Endothelial cell of umbilical vein (primary cell): ENCODE measurements around the gene BSPRY. TPM values are rescaled to one million over a fixed set of nuclear protein-coding genes. Genes with fewer than 3 reads are reported as not detected.

Experiments
- BruUV-seq: library from RNA; stranded (reverse); fragments of 400-500 nt; replicated peaks from 2 replicates; lab custom pipeline; 2021; lab: Mats Ljungman, UMichigan
- CTCF ChIA-PET: fragments of 300-600, 350-600 bp; sonication (Branson Sonifier 250); formaldehyde crosslinking; loops from one replicate; lab custom pipeline; 2021; ENCODE audit warnings: antibody characterized with exemption, inconsistent platforms; lab: Charles Lee
- POLR2A ChIA-PET: fragments of 300-600, 350-600 bp; sonication (Branson Sonifier 250); formaldehyde crosslinking; loops from one replicate; lab custom pipeline; 2021; ENCODE audit warnings: antibody characterized with exemption, inconsistent platforms; lab: Charles Lee
- DNase-seq: peaks from one replicate; pipeline ENCODE4 v3.0.0-alpha.2; 2011; ENCODE audit warnings: low read depth, low spot score
- FAIRE-seq: peaks from 2 replicates; lab custom pipeline; 2011; peaks lifted over from hg19 to GRCh38; lab: Jason Lieb, UNC
- H2AFZ ChIP-seq: 2 replicates; pipeline ENCODE4 v1.6.0; 2012; ENCODE audit warnings: low read depth, low read length, control low read depth, inconsistent platforms
- H3K27ac ChIP-seq: 2 replicates; pipeline ENCODE4 v1.5.1; 2011; ENCODE audit warnings: low read depth, mild to moderate bottlenecking, control low read depth, low read length, moderate library complexity; ENCODE audit not compliant: insufficient read depth
- H3K27me3 ChIP-seq, 2 experiments: 2 replicates each; pipeline versions ENCODE4 v1.6.0 to v1.6.1; 2011; ENCODE audit warnings: low read length in 2 of 2, mixed read lengths in 1 of 2; ENCODE audit not compliant: control insufficient read depth in 2 of 2, insufficient read depth in 2 of 2
- H3K36me3 ChIP-seq, 2 experiments: 2 replicates in 1 of 2; 3 replicates in 1 of 2; pipeline ENCODE4 v1.5.1; 2011; ENCODE audit warnings: low read length in 2 of 2, mild to moderate bottlenecking in 1 of 2, moderate library complexity in 1 of 2; ENCODE audit not compliant: control insufficient read depth in 2 of 2, insufficient read depth in 2 of 2; ENCODE audit errors: extremely low read depth in 1 of 2
- H3K4me1 ChIP-seq: 3 replicates; pipeline ENCODE4 v1.5.1; 2011; ENCODE audit warnings: mild to moderate bottlenecking, low read length; ENCODE audit not compliant: control insufficient read depth, insufficient read depth; ENCODE audit errors: extremely low read depth
- H3K4me2 ChIP-seq: 2 replicates; pipeline ENCODE4 v1.6.1; 2011; ENCODE audit warnings: low read length, control low read depth, mixed read lengths; ENCODE audit not compliant: insufficient read depth
- H3K4me3 ChIP-seq, 3 experiments: fragments of 200-600 bp in 1 of 3; sonication (generic), shearing (Covaris generic) in 1 of 3; replicated peaks in 1 of 3; 2 replicates each; pipeline ENCODE4 v1.5.1; 2011 to 2016; ENCODE audit warnings: control low read depth in 3 of 3, low read length in 3 of 3, mild to moderate bottlenecking in 2 of 3, inconsistent platforms in 1 of 3, low read depth in 1 of 3, moderate library complexity in 1 of 3; ENCODE audit not compliant: insufficient read depth in 1 of 3
- H3K79me2 ChIP-seq: 2 replicates; pipeline ENCODE4 v1.6.0; 2012; ENCODE audit warnings: low read length, inconsistent platforms; ENCODE audit not compliant: control insufficient read depth, insufficient read depth
- H3K9ac ChIP-seq: replicated peaks from 2 replicates; pipeline ENCODE3; 2011; ENCODE audit warnings: low read length, control low read depth; ENCODE audit not compliant: insufficient read depth; ENCODE audit errors: extremely low read depth
- H3K9me1 ChIP-seq: replicated peaks from 3 replicates; pipeline ENCODE4 v1.6.0; 2011; ENCODE audit warnings: mild to moderate bottlenecking, low read length; ENCODE audit not compliant: control insufficient read depth, insufficient read depth; ENCODE audit errors: extremely low read depth
- H3K9me3 ChIP-seq: replicated peaks from 2 replicates; pipeline ENCODE4 v1.5.1; 2012; ENCODE audit warnings: low read length, inconsistent platforms; ENCODE audit not compliant: control insufficient read depth, insufficient read depth
- H4K20me1 ChIP-seq: replicated peaks from 2 replicates; pipeline ENCODE3; 2011; ENCODE audit warnings: mild to moderate bottlenecking, low read length; ENCODE audit not compliant: control insufficient read depth, insufficient read depth; ENCODE audit errors: extremely low read depth
- EZH2 ChIP-seq: IDR thresholded peaks from 2 replicates; pipeline ENCODE4 v1.6.1; 2012; ENCODE audit warnings: borderline replicate concordance, low read depth, mild to moderate bottlenecking, moderate library complexity, low read length, inconsistent platforms; ENCODE audit not compliant: severe bottlenecking
- FOS ChIP-seq: IDR thresholded peaks from 2 replicates; pipeline ENCODE4 v1.6.1; 2011; ENCODE audit warnings: mild to moderate bottlenecking, low read length, moderate library complexity, borderline replicate concordance; ENCODE audit not compliant: insufficient read depth
- GATA2 ChIP-seq: IDR thresholded peaks from 2 replicates; pipeline ENCODE4 v1.7.0; 2011; ENCODE audit warnings: low read depth, mild to moderate bottlenecking, moderate library complexity, mixed read lengths, low read length; ENCODE audit not compliant: insufficient read length, insufficient read depth
- JUN ChIP-seq: IDR thresholded peaks from 2 replicates; pipeline ENCODE4 v1.6.1; 2011; ENCODE audit warnings: borderline replicate concordance, low read depth; ENCODE audit not compliant: insufficient read length, insufficient read depth
- MYC ChIP-seq: IDR thresholded peaks from one replicate; pipeline ENCODE4 v1.6.1; 2011; ENCODE audit warnings: mild to moderate bottlenecking, low read depth, low read length
- POLR2A ChIP-seq: IDR thresholded peaks from 2 replicates; pipeline ENCODE4 v1.6.1; 2012; ENCODE audit warnings: low read depth, mild to moderate bottlenecking, control low read depth, low read length
- POLR2AphosphoS5 ChIP-seq: IDR thresholded peaks from 2 replicates; pipeline ENCODE4 v1.6.1; 2012; ENCODE audit warnings: low read depth, mild to moderate bottlenecking, control low read depth, low read length, moderate library complexity; ENCODE audit not compliant: insufficient read depth
- dilution Hi-C: fragments of 300-500 bp; cut with MboI; formaldehyde crosslinking; loops from one replicate; pipeline ENCODE4 v1.15.0; 2019; ENCODE audit warnings: low sequenced_read_pairs; ENCODE audit not compliant: extremely low pct_ligation_motif_present
- intact Hi-C: fragments of 100-400 bp; cut with micrococcal nuclease; formaldehyde crosslinking; loops from one replicate; pipeline ENCODE4 v1.10.0; 2022
- polyA plus RNA-seq, 4 experiments: library from polyadenylated mRNA; depleted of rRNA in 3 of 4; stranded (reverse) in 3 of 4; unstranded in 1 of 4; fragments of >200 nt; gene quantifications; 2 replicates each; pipeline versions ENCODE4 v1.2.1 to v1.2.3, GENCODE V29; 2011 to 2012; ENCODE audit warnings: missing spikeins in 1 of 4
- total RNA-seq: library from RNA; stranded (reverse); gene quantifications from 2 replicates; pipeline ENCODE4 v1.2.3, GENCODE V29; 2021
- TF ChIP-seq, protein P1 (sequence below): IDR thresholded peaks from 2 replicates; pipeline ENCODE4 v1.6.1; 2011; ENCODE audit not compliant: insufficient read depth, insufficient read length
- TF ChIP-seq, protein P2 (sequence below), 2 donors: IDR thresholded peaks; 1 replicate in 1 of 2; 2 replicates in 1 of 2; pipeline ENCODE4 v1.5.1; 2011; ENCODE audit warnings: low read length in 2 of 2, mild to moderate bottlenecking in 2 of 2, moderate library complexity in 2 of 2, control low read depth in 1 of 2, inconsistent platforms in 1 of 2, low read depth in 1 of 2; ENCODE audit not compliant: insufficient read depth in 1 of 2; ENCODE audit errors: extremely low read depth in 1 of 2

The BSPRY gene
- total and polyA plus RNA-seq, 2 donors (not counting 3 experiments of a cell fraction or from before 2014, with no cell fraction given): not detected

GRCh38 chr9:113316030-113316429 lies 33.3 kb upstream of the BSPRY start:
- H3K4me3 ChIP-seq: no peak overlapping the region
- no TSS peak for BruUV-seq
- no peak for TF ChIP-seq JUN
- TF ChIP-seq GATA2: no peak
- TF ChIP-seq EZH2: no peak
- TF ChIP-seq POLR2AphosphoS5: no peak
- TF ChIP-seq, protein P1, sequence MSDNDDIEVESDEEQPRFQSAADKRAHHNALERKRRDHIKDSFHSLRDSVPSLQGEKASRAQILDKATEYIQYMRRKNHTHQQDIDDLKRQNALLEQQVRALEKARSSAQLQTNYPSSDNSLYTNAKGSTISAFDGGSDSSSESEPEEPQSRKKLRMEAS: no peak
- no peak for TF ChIP-seq MYC
- TF ChIP-seq FOS: no peak
- TF ChIP-seq, protein P2, sequence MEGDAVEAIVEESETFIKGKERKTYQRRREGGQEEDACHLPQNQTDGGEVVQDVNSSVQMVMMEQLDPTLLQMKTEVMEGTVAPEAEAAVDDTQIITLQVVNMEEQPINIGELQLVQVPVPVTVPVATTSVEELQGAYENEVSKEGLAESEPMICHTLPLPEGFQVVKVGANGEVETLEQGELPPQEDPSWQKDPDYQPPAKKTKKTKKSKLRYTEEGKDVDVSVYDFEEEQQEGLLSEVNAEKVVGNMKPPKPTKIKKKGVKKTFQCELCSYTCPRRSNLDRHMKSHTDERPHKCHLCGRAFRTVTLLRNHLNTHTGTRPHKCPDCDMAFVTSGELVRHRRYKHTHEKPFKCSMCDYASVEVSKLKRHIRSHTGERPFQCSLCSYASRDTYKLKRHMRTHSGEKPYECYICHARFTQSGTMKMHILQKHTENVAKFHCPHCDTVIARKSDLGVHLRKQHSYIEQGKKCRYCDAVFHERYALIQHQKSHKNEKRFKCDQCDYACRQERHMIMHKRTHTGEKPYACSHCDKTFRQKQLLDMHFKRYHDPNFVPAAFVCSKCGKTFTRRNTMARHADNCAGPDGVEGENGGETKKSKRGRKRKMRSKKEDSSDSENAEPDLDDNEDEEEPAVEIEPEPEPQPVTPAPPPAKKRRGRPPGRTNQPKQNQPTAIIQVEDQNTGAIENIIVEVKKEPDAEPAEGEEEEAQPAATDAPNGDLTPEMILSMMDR (IDR thresholded peaks at IDR 0.05; ENCODE audit: extremely low read depth in 1 of 2, insufficient read depth in 1 of 2, low read depth in 1 of 2, low read length in 2 of 2): no peak
- no peak for TF ChIP-seq POLR2A
- intact Hi-C loops (no loop called here), dilution Hi-C loops (no loop called here)
- no peaks in the 10 kb centered on the region for H3K9me1 ChIP-seq
- no peak overlapping the region for H3K4me2 ChIP-seq
- H3K9ac ChIP-seq: no peak overlapping the region
- no peak overlapping the region for H3K27ac ChIP-seq
- no peaks in the 10 kb centered on the region for H4K20me1 ChIP-seq
- no peaks in the 10 kb centered on the region for H3K4me1 ChIP-seq
- ChIA-PET CTCF (interaction anchor here (0.6 to 0.7 kb wide), 2 partner anchors 278 to 403 kb away, joined by 3 to 4 read pairs; no protein-coding TSS in a partner anchor), POLR2A (no interaction called here)
- DNase-seq: no peak
- no peak overlapping the region for H2AFZ ChIP-seq
- H3K9me3 ChIP-seq: no peaks in the 10 kb centered on the region
- FAIRE-seq: no peak
- H3K79me2 ChIP-seq: no peaks in the 10 kb centered on the region
- peaks cover 2 to 4% of the 10 kb centered on the region in 2 experiments for H3K27me3 ChIP-seq
- no peaks in the 10 kb centered on the region for H3K36me3 ChIP-seq
